ENCODE data around the gene STXBP6. TPM values are rescaled to one million over a fixed set of nuclear protein-coding genes. Genes with fewer than 3 reads are reported as not detected.

STXBP6 gene
- total and polyA plus RNA-seq, 2 experiments from 2014 or later, result 19.7 to 29.0 TPM

DNA sequence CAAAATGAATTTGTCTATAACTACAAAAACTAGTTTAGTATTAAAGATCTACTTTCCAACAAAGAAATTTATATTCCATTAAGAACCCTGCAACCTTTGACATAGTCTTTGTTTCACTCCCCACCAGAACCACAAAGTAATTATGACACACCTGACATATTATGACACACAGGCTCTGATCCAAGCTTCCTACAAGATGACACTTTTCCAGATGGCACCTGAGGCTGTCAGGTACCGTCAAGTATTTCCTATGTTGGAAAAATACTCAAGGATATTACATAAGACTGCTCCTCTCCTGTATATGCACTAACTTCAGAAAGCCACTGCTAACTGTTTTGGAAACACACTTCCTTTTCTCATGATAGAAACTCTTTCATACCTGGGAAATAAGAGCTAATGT is 38.9 kb downstream of the STXBP6 start:
- H3K27ac Mint-ChIP-seq, result no peak overlapping the region
- no peaks in the 10 kb centered on the region for H3K9me3 Mint-ChIP-seq
- H3K4me1 ChIP-seq (ENCODE audit: insufficient read depth), result peaks cover 22% of the 10 kb centered on the region
- no peak for TF ChIP-seq POLR2AphosphoS5 (IDR thresholded peaks at IDR 0.05; ENCODE audit: low read depth)
- TF ChIP-seq ZNF114 (CRISPR knock-in tag; IDR thresholded peaks at IDR 0.05), result no peak
- TF ChIP-seq, protein P1, sequence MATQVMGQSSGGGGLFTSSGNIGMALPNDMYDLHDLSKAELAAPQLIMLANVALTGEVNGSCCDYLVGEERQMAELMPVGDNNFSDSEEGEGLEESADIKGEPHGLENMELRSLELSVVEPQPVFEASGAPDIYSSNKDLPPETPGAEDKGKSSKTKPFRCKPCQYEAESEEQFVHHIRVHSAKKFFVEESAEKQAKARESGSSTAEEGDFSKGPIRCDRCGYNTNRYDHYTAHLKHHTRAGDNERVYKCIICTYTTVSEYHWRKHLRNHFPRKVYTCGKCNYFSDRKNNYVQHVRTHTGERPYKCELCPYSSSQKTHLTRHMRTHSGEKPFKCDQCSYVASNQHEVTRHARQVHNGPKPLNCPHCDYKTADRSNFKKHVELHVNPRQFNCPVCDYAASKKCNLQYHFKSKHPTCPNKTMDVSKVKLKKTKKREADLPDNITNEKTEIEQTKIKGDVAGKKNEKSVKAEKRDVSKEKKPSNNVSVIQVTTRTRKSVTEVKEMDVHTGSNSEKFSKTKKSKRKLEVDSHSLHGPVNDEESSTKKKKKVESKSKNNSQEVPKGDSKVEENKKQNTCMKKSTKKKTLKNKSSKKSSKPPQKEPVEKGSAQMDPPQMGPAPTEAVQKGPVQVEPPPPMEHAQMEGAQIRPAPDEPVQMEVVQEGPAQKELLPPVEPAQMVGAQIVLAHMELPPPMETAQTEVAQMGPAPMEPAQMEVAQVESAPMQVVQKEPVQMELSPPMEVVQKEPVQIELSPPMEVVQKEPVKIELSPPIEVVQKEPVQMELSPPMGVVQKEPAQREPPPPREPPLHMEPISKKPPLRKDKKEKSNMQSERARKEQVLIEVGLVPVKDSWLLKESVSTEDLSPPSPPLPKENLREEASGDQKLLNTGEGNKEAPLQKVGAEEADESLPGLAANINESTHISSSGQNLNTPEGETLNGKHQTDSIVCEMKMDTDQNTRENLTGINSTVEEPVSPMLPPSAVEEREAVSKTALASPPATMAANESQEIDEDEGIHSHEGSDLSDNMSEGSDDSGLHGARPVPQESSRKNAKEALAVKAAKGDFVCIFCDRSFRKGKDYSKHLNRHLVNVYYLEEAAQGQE (IDR thresholded peaks at IDR 0.05; ENCODE audit: unreplicated experiment), result no peak
- no peak for TF ChIP-seq CREB1 (CRISPR knock-in tag; IDR thresholded peaks at IDR 0.05; ENCODE audit: low read depth)
- no peak for TF ChIP-seq EZH2phosphoT487 (IDR thresholded peaks at IDR 0.05; ENCODE audit: unreplicated experiment)
- TF ChIP-seq EZH2 (IDR thresholded peaks at IDR 0.05; ENCODE audit: low read depth, unreplicated experiment), result no peak
- TF ChIP-seq STAT1 (IDR thresholded peaks at IDR 0.05; ENCODE audit: unreplicated experiment), result no peak
- no peak for TF ChIP-seq ETS1 (IDR thresholded peaks at IDR 0.05)
- no peak for TF ChIP-seq NANOG (IDR thresholded peaks at IDR 0.05; ENCODE audit: borderline replicate concordance)
- TF ChIP-seq, protein P2, sequence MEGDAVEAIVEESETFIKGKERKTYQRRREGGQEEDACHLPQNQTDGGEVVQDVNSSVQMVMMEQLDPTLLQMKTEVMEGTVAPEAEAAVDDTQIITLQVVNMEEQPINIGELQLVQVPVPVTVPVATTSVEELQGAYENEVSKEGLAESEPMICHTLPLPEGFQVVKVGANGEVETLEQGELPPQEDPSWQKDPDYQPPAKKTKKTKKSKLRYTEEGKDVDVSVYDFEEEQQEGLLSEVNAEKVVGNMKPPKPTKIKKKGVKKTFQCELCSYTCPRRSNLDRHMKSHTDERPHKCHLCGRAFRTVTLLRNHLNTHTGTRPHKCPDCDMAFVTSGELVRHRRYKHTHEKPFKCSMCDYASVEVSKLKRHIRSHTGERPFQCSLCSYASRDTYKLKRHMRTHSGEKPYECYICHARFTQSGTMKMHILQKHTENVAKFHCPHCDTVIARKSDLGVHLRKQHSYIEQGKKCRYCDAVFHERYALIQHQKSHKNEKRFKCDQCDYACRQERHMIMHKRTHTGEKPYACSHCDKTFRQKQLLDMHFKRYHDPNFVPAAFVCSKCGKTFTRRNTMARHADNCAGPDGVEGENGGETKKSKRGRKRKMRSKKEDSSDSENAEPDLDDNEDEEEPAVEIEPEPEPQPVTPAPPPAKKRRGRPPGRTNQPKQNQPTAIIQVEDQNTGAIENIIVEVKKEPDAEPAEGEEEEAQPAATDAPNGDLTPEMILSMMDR (conservative IDR thresholded peaks at IDR 0.05; ENCODE audit: low read depth in 2 of 2), result no peak
- no peak for TF ChIP-seq ZNF331 (CRISPR knock-in tag; IDR thresholded peaks at IDR 0.05; ENCODE audit: low read depth)
- no peak for TF ChIP-seq JUNB (IDR thresholded peaks at IDR 0.05; ENCODE audit: unreplicated experiment)
- TF ChIP-seq ZNF462 (CRISPR knock-in tag; IDR thresholded peaks at IDR 0.05), result no peak
- H3K36me3 ChIP-seq (ENCODE audit: insufficient read depth), result no peaks in the 10 kb centered on the region
- DNase-seq (ENCODE audit: low spot score) (no peak), ATAC-seq (no peak)
- H3K4me3 Mint-ChIP-seq, result no peak overlapping the region
- no peak overlapping the region for H3K4me2 ChIP-seq
- no peaks in the 10 kb centered on the region for H3K27me3 Mint-ChIP-seq (ENCODE audit: insufficient read depth, low read depth, poor library complexity)
- peaks cover 20% of the 10 kb centered on the region for H3K79me2 ChIP-seq (replicated peaks; ENCODE audit: insufficient read depth)
- H3K27ac ChIP-seq (ENCODE audit: low read depth), result no peak overlapping the region
- no peaks in the 10 kb centered on the region for H3K27me3 ChIP-seq (ENCODE audit: insufficient read depth)
- no peak overlapping the region for H3K4me3 ChIP-seq
- H3K9me2 ChIP-seq (ENCODE audit: insufficient read depth), result peaks cover 6% of the 10 kb centered on the region; the same call in 1 of the 2 replicates
- no peaks in the 10 kb centered on the region for H3F3A ChIP-seq (replicated peaks; ENCODE audit: low read depth)
- H3K4me1 Mint-ChIP-seq, result peaks cover 18% of the 10 kb centered on the region
- H4K20me1 ChIP-seq (replicated peaks; ENCODE audit: insufficient read depth), result no peaks in the 10 kb centered on the region
- no peak overlapping the region for H2AFZ ChIP-seq
- no peaks in the 10 kb centered on the region for H3K36me3 Mint-ChIP-seq (ENCODE audit: low read depth)

All from GM23338 (cell line).